Parathyroid adenoma (tissue), 2 donors: ENCODE data around the gene CACNG5.

ENCODE experiments used
- H2AFZ ChIP-seq: fragments of 300-600 bp; sonication (generic); one replicate; pipeline ENCODE4 v1.7.0; 2017; ENCODE audit warnings: antibody characterized with exemption, mild to moderate bottlenecking
- H3K27ac ChIP-seq: fragments of 300-600 bp; sonication (generic); one replicate; pipeline ENCODE4 v1.7.0; 2017
- H3K27me3 ChIP-seq: fragments of 300-600 bp; sonication (generic); one replicate; pipeline ENCODE4 v1.7.0; 2017; ENCODE audit warnings: low read length; ENCODE audit not compliant: control insufficient read depth, insufficient read depth
- H3K36me3 ChIP-seq: fragments of 300-600 bp; sonication (generic); one replicate; pipeline ENCODE4 v1.7.0; 2017; ENCODE audit warnings: low read length; ENCODE audit not compliant: control insufficient read depth, insufficient read depth
- H3K4me1 ChIP-seq: fragments of 300-600 bp; sonication (generic); one replicate; pipeline ENCODE4 v1.7.0; 2017; ENCODE audit warnings: control low read depth
- H3K4me2 ChIP-seq: fragments of 300-600 bp; sonication (generic); one replicate; pipeline ENCODE4 v1.7.0; 2017; ENCODE audit warnings: low read length
- H3K4me3 ChIP-seq: fragments of 300-600 bp; sonication (generic); one replicate; pipeline ENCODE4 v1.7.0; 2017; ENCODE audit warnings: low read depth, low read length
- H3K79me2 ChIP-seq: fragments of 300-600 bp; sonication (generic); one replicate; pipeline ENCODE4 v1.7.0; 2017; ENCODE audit warnings: control low read depth
- H3K9ac ChIP-seq: fragments of 300-600 bp; sonication (generic); one replicate; pipeline ENCODE4 v1.7.0; 2017; ENCODE audit warnings: mild to moderate bottlenecking
- H3K9me3 ChIP-seq: fragments of 300-600 bp; sonication (generic); one replicate; pipeline ENCODE4 v1.7.0; 2017; ENCODE audit warnings: low read length; ENCODE audit not compliant: control insufficient read depth
- TF ChIP-seq, protein P1 (sequence below): fragments of 300-600 bp; sonication (generic); IDR thresholded peaks from one replicate; pipeline ENCODE4 v1.7.0; 2017; ENCODE audit warnings: antibody characterized with exemption, mild to moderate bottlenecking
- donor health status: primary hyperparathyroidism.

CACNG5 gene

DNA sequence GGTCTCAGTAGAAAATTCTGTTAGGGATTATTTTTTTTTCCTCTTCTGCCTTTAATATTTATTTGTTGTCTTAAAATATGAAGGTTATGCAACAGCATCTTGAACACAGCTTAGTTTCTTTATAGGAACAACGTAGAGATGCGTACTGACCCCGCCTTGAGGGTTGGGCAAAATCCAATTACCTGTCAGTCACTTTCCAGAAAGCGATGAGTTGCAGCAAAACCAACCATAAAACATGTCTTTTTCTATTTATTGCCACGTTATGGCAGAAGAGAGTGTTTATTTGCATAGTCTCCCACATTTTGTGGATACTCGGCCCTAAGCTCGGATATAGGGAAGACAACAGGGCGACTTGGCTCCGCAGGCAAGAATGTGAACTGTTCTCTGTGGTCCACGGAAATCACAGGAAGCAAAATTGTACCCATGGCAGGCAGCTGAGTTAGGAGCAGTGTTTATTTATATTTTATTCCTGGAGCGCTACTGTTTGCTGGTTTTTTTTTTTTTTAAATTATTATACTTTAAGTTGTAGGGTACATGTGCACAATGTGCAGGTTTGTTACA is 44.3 kb upstream of the CACNG5 start:
- Histone ChIP-seq H3K4me3 (no peak overlapping the region), H2AFZ (no peak overlapping the region), H3K9ac (no peak overlapping the region), H3K36me3 (no peaks in the 10 kb centered on the region), H3K9me3 (no peaks in the 10 kb centered on the region), H3K27me3 (no peaks in the 10 kb centered on the region), H3K4me2 (no peak overlapping the region), H3K4me1 (no peaks in the 10 kb centered on the region), H3K79me2 (no peaks in the 10 kb centered on the region), H3K27ac (no peak overlapping the region)
- TF ChIP-seq, protein P1, sequence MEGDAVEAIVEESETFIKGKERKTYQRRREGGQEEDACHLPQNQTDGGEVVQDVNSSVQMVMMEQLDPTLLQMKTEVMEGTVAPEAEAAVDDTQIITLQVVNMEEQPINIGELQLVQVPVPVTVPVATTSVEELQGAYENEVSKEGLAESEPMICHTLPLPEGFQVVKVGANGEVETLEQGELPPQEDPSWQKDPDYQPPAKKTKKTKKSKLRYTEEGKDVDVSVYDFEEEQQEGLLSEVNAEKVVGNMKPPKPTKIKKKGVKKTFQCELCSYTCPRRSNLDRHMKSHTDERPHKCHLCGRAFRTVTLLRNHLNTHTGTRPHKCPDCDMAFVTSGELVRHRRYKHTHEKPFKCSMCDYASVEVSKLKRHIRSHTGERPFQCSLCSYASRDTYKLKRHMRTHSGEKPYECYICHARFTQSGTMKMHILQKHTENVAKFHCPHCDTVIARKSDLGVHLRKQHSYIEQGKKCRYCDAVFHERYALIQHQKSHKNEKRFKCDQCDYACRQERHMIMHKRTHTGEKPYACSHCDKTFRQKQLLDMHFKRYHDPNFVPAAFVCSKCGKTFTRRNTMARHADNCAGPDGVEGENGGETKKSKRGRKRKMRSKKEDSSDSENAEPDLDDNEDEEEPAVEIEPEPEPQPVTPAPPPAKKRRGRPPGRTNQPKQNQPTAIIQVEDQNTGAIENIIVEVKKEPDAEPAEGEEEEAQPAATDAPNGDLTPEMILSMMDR: no peak

- H3K4me2 ChIP-seq: no peak overlapping the region
- H3K79me2 ChIP-seq: no peaks in the 10 kb centered on the region
- no peak overlapping the region for H3K27ac ChIP-seq
- no peaks in the 10 kb centered on the region for H3K27me3 ChIP-seq
- no peak overlapping the region for H3K9ac ChIP-seq
- H3K36me3 ChIP-seq: no peaks in the 10 kb centered on the region
- H3K4me3 ChIP-seq: no peak overlapping the region
- TF ChIP-seq, protein P1: no peak
- H3K4me1 ChIP-seq: no peaks in the 10 kb centered on the region
- H3K9me3 ChIP-seq: no peaks in the 10 kb centered on the region
- H2AFZ ChIP-seq: no peak overlapping the region
Measured at GRCh38 chr17:66791347-66791746, 43.6 kb upstream of the CACNG5 start.

- Histone ChIP-seq H3K9ac (no peak overlapping the region), H3K27ac (no peak overlapping the region), H3K27me3 (no peaks in the 10 kb centered on the region), H3K4me2 (no peak overlapping the region), H3K4me1 (no peaks in the 10 kb centered on the region), H3K79me2 (no peaks in the 10 kb centered on the region), H2AFZ (no peak overlapping the region), H3K9me3 (no peaks in the 10 kb centered on the region), H3K4me3 (no peak overlapping the region), H3K36me3 (no peaks in the 10 kb centered on the region)
- TF ChIP-seq, protein P1: no peak
Measured at GRCh38 chr17:66793814-66794213, 41.1 kb upstream of the CACNG5 start.

GRCh38 chr17:66795486-66795885 is 39.4 kb upstream of the CACNG5 start:
- Histone ChIP-seq H3K79me2 (no peaks in the 10 kb centered on the region), H3K4me1 (no peaks in the 10 kb centered on the region), H3K27me3 (no peaks in the 10 kb centered on the region), H2AFZ (no peak overlapping the region), H3K4me3 (no peak overlapping the region), H3K36me3 (no peaks in the 10 kb centered on the region), H3K9ac (no peak overlapping the region), H3K27ac (no peak overlapping the region), H3K9me3 (no peaks in the 10 kb centered on the region), H3K4me2 (no peak overlapping the region)
- TF ChIP-seq, protein P1: no peak

DNA sequence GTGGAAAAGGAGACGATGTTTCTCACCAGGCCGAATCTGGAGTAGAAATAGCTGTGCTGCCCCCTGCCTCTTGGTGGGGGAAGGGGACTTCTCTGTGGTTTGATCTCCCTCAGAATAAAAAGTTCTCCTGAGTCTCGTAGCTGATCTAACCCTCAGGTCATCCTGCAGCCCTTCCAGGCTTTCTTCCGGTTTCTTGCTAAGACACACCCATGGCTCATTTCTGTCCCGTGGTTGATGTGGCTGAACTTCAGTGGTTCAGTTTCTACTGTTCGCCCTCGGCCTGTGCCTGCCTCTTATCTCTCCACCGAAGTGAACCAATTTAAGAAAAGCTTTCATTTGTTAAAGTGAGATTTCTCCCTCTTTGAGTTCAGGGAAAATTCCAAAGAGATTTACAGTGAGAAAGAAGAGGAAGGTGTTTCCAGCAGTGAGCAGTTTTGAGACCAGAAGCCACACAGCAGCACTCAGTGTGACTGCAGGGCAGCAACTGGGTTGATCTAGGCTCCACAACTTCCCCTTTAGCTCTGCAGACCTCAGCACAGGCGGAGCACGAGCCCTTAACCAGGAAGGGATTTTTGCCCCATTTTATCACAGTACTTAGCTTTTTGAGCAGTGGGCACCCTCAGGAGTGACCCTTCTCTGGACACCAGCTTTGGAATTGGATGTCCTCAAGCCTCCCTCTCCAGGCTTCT is 34.9 kb upstream of the CACNG5 start:
- Histone ChIP-seq H3K36me3 (no peaks in the 10 kb centered on the region), H3K4me3 (no peak overlapping the region), H2AFZ (no peak overlapping the region), H3K79me2 (no peaks in the 10 kb centered on the region), H3K9ac (no peak overlapping the region), H3K9me3 (no peaks in the 10 kb centered on the region), H3K27ac (no peak overlapping the region), H3K27me3 (no peaks in the 10 kb centered on the region), H3K4me1 (no peaks in the 10 kb centered on the region), H3K4me2 (no peak overlapping the region)
- TF ChIP-seq, protein P1: no peak
